Left forelimb (tissue), 1 donor: ENCODE measurements around the gene MASP2.
A peak's percentile ranks its signal among the peaks of the same experiment; 100 is the strongest.
"Not testable (repeated sequence)": the region's sequence is repeated elsewhere in the genome, so short reads cannot be mapped to it uniquely, and the experiment has no call there.

Source experiments
- DNase-seq: peaks from one replicate; pipeline ENCODE4 v3.0.0-alpha.2; 2018; ENCODE audit warnings: low spot score

Gene MASP2

GRCh38 chr1:11046625-11047365, at the start of gene MASP2:
Gene MASP2, minus strand, starts transcription at chr1:11047239. Its CDS starts 32 bp downstream, at chr1:11047207.
- no peak for DNase-seq

- not testable (repeated sequence) for DNase-seq
These were observed 36.7 kb upstream of the MASP2 start for GRCh38 chr1:11083784-11084183.

DNA sequence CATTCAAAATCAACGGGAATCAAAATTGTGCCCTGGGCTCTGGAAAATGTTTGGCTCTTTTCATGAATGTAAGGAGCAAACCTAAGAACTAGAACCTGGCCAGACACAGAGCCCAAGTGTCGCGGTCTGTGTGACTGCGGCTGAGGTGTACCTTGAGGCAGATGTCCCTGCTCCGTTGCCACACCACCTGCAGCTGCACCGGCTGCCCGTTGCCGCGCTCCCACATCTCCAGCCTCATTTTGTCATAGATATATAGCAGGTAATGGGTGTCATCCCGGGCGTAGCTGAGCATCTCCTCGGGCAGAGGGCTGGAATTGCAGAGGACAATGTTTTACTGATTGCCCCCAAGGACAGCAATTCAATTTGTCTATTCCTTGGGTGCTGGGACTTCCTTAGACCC, 33.9 kb upstream of the MASP2 start:
- DNase-seq, result no peak

DNA sequence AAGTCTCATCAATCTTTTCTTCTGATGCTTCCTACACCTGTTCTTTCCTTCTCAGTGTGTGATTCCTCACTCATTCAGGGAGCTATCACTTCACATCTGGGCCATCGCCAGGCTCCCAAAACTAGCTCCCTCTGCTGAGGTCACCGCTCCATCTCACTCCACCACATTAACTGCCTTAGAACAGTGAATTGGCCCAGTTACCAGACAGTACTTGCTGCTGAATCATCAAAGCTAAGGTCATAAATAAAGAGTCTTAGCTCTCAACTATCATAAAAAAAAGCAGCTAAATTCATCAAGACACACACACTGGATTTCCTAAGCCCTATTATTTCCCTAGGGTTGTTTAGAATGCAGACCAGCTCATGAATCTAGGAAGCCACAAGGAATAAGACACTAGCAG, 31.6 kb upstream of the MASP2 start:
- no peak for DNase-seq

DNA sequence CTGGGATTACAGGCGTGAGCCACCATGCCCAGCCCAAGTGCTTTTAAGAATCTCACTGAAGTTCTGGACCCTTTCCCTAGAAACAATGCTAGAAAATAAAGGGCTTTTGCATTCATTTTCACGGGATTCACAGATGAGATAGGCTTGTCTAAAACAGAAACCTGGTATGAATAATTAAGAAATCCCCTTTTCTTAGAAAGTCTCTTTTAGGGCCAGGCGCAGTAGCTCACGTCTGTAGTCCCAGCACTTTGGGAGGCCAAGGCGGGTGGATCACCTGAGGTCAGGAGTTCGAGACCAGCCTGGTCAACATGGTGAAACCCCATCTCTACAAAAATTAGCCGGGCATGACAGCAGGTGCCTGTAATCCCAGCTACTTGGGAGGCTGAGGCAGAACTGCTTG, 26.4 kb upstream of the MASP2 start:
- not testable (repeated sequence) for DNase-seq

DNA sequence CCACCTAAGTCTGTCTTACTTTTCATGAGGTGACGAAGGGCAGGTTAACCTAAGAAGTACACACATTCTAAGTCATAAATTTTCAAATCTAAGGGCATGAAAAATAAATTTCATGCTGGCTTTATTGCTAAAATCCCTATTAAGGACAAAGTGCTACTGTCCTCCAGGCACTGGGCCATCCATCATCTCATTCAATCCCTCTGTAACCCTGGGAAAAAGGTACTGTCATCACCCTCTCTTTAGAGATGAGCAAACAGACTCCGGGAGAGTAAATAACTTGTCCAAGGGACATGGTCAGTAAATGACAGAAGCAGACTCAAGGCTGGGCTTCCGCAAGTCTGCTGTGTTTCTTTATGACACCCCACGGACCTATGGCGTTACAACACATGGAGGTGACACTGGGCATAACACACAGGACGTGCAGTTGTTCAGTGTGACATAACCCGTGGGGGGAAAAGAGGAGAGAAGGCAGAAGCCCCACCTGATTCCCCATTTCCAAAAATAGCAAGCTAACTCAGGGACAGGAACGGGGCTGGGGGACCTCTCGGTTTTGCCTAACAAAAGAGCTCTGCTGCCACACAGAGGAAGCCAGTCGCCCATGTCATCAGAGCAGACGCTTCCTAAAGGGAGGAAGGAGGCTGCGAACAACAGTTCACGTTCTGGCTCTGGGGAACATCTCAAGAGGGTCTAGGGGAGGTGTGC, 25.3 kb upstream of the MASP2 start:
- DNase-seq, result no peak

DNA sequence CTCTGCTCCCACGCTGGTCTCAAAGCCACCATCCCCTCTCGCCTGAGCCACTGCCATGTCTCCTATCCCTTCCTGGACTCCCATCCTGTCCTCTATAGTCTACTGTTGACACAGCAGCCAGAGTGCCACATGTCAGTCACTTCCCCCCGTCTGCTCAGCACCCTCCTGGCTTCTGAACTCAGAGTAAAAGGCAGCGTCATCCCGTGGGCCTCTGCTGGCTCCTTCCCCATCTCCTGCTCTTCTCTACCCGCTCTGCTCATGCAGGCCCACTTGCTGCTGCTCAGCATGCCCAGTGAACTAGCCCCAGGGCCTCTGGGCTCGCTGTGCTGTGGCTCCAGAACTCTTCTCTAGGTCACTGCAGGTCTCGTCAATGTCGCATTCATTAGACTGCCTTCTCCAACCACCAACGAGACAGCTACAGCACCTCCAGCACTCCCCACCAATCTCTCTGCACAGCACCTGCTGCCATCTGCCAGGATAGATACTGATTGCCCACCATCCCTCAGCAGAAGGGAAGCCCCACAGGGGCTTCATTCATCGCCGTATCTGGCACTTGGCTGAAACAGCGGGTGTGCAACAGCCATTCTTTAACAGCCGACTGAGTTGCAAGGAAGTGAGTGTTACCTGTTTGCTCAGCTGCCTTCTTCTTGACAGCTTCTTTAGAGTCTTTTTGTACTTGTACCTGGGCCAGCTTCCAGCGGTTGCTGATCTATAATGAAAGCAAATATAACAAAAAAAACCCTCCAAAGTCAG, 24.6 kb upstream of the MASP2 start:
- DNase-seq, result no peak

- no peak for DNase-seq
These were observed 23.8 kb upstream of the MASP2 start for GRCh38 chr1:11070876-11071275.

GRCh38 chr1:11068600-11069473, 21.8 kb upstream of the MASP2 start:
- no peak for DNase-seq

GRCh38 chr1:11067716-11068599, 20.9 kb upstream of the MASP2 start:
- no peak for DNase-seq

DNA sequence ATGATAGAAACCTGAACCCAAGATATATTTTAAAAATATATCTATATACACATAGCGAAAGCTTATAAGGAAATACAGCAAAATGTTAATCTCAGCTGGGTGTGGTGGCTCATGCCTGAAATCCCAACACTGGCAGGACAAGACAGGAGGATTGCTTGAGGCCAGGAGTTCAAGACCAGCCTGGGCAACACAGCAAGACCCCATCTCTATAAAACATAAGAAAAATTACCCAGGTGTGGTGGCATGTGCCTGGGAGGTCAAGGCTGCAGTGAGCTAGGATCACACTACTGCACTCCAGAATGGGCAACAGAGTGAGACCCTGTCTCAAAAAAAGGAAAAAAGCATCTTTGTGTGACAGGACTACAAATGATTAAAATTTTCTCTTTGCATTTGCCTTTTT, 18.8 kb upstream of the MASP2 start:
- no peak for DNase-seq

DNA sequence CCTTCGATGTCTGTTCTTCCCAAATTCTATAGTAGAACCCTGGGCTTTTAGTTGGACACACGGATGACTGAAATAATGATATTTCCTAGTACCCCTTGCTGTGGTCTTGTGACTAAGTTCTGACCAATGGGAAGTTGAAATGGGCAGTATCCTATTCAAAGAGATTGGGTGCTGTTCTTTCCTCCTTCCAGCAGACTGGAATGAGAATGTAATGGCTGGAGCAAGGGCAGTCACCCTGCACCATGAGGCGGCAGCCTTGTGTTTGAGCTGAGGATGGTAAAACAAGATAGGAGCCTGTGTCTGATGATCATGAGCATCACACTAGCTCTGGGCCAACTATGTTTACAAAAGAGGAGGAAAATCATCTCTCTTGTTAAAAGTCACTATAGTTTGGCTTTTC, 17.9 kb upstream of the MASP2 start:
- DNase-seq, result no peak

- not testable (repeated sequence) for DNase-seq
These were observed 17.0 kb upstream of the MASP2 start for GRCh38 chr1:11063937-11064537.

DNA sequence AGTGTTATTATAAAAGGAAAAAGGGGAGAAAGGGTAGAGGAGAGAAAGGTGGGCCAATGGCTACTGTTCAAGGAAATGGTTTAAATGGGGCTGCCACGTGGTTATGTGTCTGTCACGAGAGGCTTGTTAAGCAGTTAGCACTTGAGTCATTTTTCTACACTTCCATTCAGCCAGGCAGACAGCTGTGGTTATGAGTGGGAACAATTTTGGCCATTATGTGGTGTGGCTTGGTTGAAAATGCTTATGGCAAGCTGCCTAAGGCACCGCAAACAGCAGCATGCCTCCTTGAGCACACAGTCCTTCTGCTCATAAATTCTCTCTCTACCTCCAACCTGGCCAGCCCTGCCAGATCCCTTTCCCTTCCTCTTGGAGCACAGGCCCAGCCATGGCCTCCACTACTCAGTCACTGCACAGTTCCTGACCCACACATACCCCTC, 15.9 kb upstream of the MASP2 start:
- no peak for DNase-seq

DNA sequence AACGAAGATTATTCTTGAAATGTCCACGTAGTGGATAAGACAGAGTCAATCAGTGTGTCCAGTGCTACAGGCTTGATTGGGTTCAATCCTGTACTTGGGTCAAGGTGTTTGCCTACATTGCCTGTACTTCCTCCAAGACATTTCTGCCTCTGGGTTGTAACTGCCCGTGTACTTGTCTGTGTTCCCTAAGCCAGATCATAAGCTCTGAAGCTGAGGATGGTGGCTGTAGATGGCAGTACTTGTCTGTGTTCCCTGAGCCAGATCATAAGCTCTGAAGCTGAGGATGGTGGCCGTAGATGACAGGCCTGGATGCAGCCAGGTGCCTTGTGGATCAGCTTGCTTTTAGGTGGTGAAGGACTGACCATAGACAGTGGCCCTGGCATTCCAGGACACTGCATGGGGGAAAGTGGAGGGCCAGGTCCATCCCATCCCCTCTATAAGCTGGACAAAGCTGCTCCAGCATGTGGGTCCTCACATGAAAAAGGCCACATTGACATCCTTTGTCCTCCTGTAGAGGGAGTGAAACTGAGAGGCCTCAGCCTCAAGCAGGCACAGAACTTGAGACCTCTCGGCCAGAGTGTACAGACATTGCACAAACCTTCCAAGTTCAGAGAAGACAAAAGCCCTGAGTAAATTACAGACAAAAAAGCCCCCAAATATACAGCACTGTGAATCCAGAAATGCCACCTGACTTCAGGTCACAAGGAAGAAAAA, 14.8 kb upstream of the MASP2 start:
- DNase-seq, result no peak

DNA sequence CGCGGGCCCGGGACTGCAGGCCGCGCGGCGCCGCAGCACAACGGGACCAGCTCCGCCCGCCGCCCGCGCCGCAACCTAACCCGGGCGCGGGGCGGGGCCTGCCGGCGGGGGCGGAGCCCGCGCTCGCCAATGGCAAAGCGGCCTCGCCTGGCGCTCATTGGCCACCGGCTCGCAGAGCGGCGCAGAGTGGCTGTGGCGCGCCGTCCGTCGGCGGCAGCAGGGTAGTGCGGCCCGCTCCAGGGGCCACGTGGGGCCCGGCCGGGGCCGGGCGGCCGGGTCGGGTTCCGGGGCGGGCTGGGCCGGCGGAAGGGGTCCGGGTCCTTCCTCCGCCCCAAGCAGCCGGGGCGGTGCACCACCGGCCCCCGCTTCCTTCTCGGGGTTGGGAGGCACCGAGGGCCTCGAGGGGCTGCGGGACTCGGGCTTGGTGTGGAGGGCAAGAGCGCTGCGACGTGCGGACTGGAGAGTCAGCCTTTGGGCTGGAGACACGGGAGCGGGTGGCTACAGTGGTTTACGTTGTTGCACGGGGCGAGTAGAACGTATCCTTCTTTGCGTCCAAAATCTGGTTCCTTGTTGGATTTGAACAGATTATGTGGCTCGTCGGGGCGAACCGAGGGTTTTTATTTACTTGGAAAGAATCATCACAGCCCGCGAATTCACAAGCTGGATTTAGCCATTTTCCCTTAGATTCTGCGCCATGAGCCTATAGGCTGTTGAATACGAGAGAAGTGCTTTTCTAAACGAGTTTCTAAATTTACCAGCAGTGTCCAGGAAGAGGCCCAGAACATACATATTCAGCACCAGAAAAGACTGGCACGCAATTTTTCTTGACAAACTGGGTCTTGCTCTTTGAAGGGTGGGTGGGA, 13.2 kb upstream of the MASP2 start, which contains the start of gene SRM:
Gene SRM (minus strand): TSS at position 51 of the 863 bp plus-strand sequence. CDS start 75 bp downstream, outside the sequence.
- DNase-seq, result peak; percentile 94

DNA sequence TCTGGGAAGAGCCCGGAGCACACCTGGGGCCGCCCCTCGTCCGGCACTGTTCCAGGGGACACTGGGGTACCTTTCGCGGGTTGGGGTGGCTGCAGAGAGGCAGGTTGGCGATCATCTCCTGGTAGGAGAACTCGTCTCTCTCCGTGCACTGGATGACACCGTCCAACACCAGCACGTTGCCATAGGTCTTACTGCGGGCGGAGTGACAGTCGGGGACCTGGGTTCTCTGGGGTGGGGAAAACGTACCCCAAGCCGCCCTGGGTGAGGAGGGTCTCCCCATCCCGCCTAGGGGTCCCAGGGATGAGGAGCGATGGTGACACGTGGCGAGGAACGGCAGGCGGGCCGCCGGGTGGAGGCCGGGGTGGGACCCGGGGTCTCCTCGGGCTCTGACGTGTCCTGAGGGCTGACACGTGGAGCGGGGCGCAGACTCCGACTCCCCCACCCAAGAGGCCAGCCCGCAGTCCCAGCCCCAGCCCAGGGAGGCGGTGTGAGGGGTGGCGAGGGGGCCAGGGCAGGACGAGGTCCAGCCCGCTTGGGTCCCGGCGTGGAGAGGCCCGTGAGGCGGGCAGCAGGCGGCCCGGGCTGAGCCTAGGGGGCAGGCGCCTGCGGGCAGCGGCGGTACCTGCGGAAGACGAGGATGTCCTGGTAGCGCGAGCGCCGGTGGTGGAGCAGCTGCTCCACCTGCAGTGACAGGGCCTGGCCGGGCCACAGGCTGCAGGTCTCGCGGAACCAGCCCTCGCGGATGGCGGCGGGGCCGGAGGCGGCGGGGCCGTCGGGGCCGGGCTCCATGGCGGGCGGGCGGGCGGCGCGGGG, 12.3 kb upstream of the MASP2 start:
- DNase-seq, result no peak
